Caco-2 (cell line): ENCODE data around the gene CCDC142. TPM values are rescaled to one million over a fixed set of nuclear protein-coding genes. Genes with fewer than 3 reads are reported as not detected.

ENCODE experiments used
- BruUV-seq: library from RNA; stranded (reverse); fragments of 400-500 nt; replicated peaks from 2 replicates; lab custom pipeline; 2021; lab: Mats Ljungman, UMichigan
- CTCF ChIA-PET: fragments of 300-600 bp; sonication (Branson Sonifier 250); formaldehyde crosslinking; loops from one replicate; lab custom pipeline; 2022; ENCODE audit warnings: antibody characterized with exemption; lab: Charles Lee
- POLR2A ChIA-PET: fragments of 300-600 bp; sonication (Branson Sonifier 250); formaldehyde crosslinking; loops from one replicate; lab custom pipeline; 2022; ENCODE audit warnings: antibody characterized with exemption; lab: Charles Lee
- DNase-seq, 2 experiments: peaks; one replicate each; pipeline versions ENCODE4 v3.0.0 to v3.0.0-alpha.2; 2020 to 2022
- H3K27me3 ChIP-seq: replicated peaks from 2 replicates; pipeline ENCODE4 v1.6.0; 2011; ENCODE audit warnings: low read length; ENCODE audit not compliant: control insufficient read depth, insufficient read depth
- H3K36me3 ChIP-seq: 2 replicates; pipeline ENCODE4 v1.5.1; 2011; ENCODE audit warnings: low read length; ENCODE audit not compliant: control insufficient read depth, insufficient read depth
- H3K4me1 ChIP-seq: fragments of 250-450 bp; sonication (Bioruptor Pico); 2 replicates; pipeline ENCODE4 v1.5.1; 2020; ENCODE audit warnings: mild to moderate bottlenecking
- H3K4me3 ChIP-seq: 2 replicates; pipeline ENCODE4 v1.5.1; 2011; ENCODE audit warnings: low read depth, mild to moderate bottlenecking, control low read depth, low read length
- H3K9me3 ChIP-seq: fragments of 250-450 bp; sonication (Bioruptor Pico); 2 replicates; pipeline ENCODE4 v1.5.1; 2020; ENCODE audit warnings: mild to moderate bottlenecking, moderate library complexity
- H3K27ac Mint-ChIP-seq: one replicate; pipeline ENCODE4 v1.8.0; 2022; ENCODE audit warnings: mixed read lengths; ENCODE audit not compliant: unreplicated experiment
- H3K27me3 Mint-ChIP-seq: one replicate; pipeline ENCODE4 v1.8.0; 2022; ENCODE audit warnings: mixed read lengths; ENCODE audit not compliant: insufficient read depth, unreplicated experiment
- H3K36me3 Mint-ChIP-seq: one replicate; pipeline ENCODE4 v1.8.0; 2022; ENCODE audit warnings: mild to moderate bottlenecking, mixed read lengths; ENCODE audit not compliant: insufficient read depth, unreplicated experiment
- H3K4me1 Mint-ChIP-seq: one replicate; pipeline ENCODE4 v1.8.0; 2022; ENCODE audit warnings: low read depth, mixed read lengths; ENCODE audit not compliant: unreplicated experiment
- H3K4me3 Mint-ChIP-seq: one replicate; pipeline ENCODE4 v1.8.0; 2022; ENCODE audit warnings: mild to moderate bottlenecking, moderate library complexity, mixed read lengths; ENCODE audit not compliant: unreplicated experiment
- H3K9me3 Mint-ChIP-seq: one replicate; pipeline ENCODE4 v1.8.0; 2022; ENCODE audit warnings: mixed read lengths; ENCODE audit not compliant: unreplicated experiment
- intact Hi-C: fragments of 100-400 bp; cut with micrococcal nuclease; formaldehyde crosslinking; loops from one replicate; pipeline ENCODE4 v1.10.0; 2022; ENCODE audit not compliant: unreplicated experiment
- total RNA-seq: library from RNA; stranded (reverse); gene quantifications from 2 replicates; pipeline ENCODE4 v1.2.3, GENCODE V29; 2022
- TF ChIP-seq, protein P1 (sequence below), 2 experiments: fragments of 200-600 bp in 1 of 2; IDR thresholded peaks; 1 replicate in 1 of 2; 2 replicates in 1 of 2; pipeline versions ENCODE4 v1.5.1 to v1.8.0; 2011 to 2022; ENCODE audit warnings: antibody characterized with exemption in 1 of 2, control low read depth in 1 of 2, inconsistent platforms in 1 of 2, low read depth in 1 of 2, low read length in 1 of 2, mild to moderate bottlenecking in 1 of 2, moderate library complexity in 1 of 2; ENCODE audit not compliant: insufficient read depth in 1 of 2, severe bottlenecking in 1 of 2, unreplicated experiment in 1 of 2

CCDC142 gene
- total RNA-seq, 1 experiment from 2014 or later: 39.0 TPM

DNA sequence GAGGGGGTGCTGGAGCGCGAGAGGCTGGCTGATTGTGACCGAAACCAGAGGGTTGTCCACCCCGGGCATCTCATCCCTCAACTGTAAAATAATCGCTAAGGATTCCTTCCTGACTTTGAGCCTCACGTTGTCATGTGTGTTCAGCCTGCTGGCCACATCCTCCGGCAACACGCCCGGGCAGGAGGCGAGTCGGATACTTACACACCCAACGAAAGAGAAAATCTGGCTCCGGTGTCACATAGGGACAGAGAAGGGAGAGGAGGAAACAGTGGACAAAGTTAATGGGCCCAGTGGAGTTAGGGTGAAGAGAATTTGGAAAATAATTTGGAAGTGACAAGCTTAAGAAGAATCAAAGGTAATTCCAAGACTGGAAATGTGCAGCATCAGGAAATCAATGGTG lies 33.9 kb upstream of the CCDC142 start:
- Mint-ChIP-seq H3K36me3 (no peaks in the 10 kb centered on the region), H3K4me1 (no peaks in the 10 kb centered on the region), H3K27ac (peak overlapping the region; percentile 2), H3K9me3 (no peaks in the 10 kb centered on the region), H3K27me3 (peaks cover 8% of the 10 kb centered on the region), H3K4me3 (peak overlapping the region; percentile 72)
- Histone ChIP-seq H3K36me3 (no peaks in the 10 kb centered on the region), H3K27me3 (no peaks in the 10 kb centered on the region), H3K4me1 (no peaks in the 10 kb centered on the region), H3K9me3 (no peaks in the 10 kb centered on the region), H3K4me3 (peak overlapping the region; percentile 60)
- POLR2A ChIA-PET: interaction anchor here (0.8 to 1.1 kb wide), 2 partner anchors 13 to 21 kb away, joined by 3 to 5 read pairs; partner anchors contain the start of gene HTRA2
- CTCF ChIA-PET: interaction anchor here (0.9 to 1.0 kb wide), 2 partner anchors 13 to 34 kb away, joined by 3 read pairs; partner anchors contain the start of genes CCDC142 and TTC31
- TSS peak; percentile 41 for BruUV-seq
- DNase-seq: no peak
- intact Hi-C loops: loop anchor here (1.0 kb wide), 1 partner anchor 13 kb away; the partner anchor contains the start of genes AUP1 and HTRA2
- TF ChIP-seq, protein P1, sequence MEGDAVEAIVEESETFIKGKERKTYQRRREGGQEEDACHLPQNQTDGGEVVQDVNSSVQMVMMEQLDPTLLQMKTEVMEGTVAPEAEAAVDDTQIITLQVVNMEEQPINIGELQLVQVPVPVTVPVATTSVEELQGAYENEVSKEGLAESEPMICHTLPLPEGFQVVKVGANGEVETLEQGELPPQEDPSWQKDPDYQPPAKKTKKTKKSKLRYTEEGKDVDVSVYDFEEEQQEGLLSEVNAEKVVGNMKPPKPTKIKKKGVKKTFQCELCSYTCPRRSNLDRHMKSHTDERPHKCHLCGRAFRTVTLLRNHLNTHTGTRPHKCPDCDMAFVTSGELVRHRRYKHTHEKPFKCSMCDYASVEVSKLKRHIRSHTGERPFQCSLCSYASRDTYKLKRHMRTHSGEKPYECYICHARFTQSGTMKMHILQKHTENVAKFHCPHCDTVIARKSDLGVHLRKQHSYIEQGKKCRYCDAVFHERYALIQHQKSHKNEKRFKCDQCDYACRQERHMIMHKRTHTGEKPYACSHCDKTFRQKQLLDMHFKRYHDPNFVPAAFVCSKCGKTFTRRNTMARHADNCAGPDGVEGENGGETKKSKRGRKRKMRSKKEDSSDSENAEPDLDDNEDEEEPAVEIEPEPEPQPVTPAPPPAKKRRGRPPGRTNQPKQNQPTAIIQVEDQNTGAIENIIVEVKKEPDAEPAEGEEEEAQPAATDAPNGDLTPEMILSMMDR (IDR thresholded peaks at IDR 0.05; ENCODE audit: insufficient read depth in 1 of 2, low read depth in 1 of 2, low read length in 1 of 2, severe bottlenecking in 1 of 2, unreplicated experiment in 1 of 2): no peak

DNA sequence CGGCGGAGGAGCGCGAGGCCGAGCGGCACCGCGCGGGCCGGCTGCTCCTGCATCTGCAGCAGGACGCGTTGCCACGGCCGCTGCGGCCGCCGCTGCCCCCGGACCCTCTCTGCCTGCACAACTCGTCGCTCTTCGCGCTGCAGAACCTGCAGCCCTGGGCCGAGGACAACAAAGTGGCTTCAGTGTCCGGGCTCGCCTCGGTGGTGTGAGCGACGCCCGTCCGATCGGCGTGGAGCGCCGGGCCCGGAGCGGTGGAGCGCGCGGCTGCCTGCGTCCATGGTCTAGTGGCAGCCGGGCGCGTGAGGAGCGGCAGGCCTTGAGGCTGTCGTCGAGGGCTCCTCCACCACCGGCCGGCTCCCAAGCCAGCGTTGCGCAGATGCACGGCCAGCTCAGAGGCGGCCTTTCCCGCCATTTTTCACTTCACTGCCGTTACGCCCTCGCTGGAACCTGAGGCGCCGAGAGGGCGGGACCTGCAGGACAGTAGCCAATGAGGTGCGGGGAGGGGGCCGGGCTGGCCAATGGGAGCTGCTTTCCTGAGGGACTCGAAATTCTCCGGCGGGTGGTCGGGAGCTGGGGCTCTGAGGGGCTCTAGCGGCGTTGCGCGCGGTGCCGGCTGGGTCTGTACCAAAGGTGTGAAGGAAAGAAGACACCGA lies 33.3 kb upstream of the CCDC142 start:
- Mint-ChIP-seq H3K4me1 (no peaks in the 10 kb centered on the region), H3K4me3 (peak overlapping the region; percentile 72), H3K27ac (peak overlapping the region; percentile 2), H3K36me3 (no peaks in the 10 kb centered on the region), H3K9me3 (no peaks in the 10 kb centered on the region), H3K27me3 (peaks cover 8% of the 10 kb centered on the region)
- Histone ChIP-seq H3K27me3 (no peaks in the 10 kb centered on the region), H3K4me3 (peak overlapping the region; percentile 60), H3K4me1 (no peaks in the 10 kb centered on the region), H3K36me3 (no peaks in the 10 kb centered on the region), H3K9me3 (no peaks in the 10 kb centered on the region)
- TF ChIP-seq, protein P1 (IDR thresholded peaks at IDR 0.05; ENCODE audit: insufficient read depth in 1 of 2, low read depth in 1 of 2, low read length in 1 of 2, severe bottlenecking in 1 of 2, unreplicated experiment in 1 of 2): no peak
- CTCF ChIA-PET: interaction anchor here (0.9 to 1.0 kb wide), 2 partner anchors 13 to 34 kb away, joined by 3 read pairs; partner anchors contain the start of genes CCDC142 and TTC31
- no TSS peak for BruUV-seq
- POLR2A ChIA-PET: interaction anchor here (0.8 to 1.1 kb wide), 2 partner anchors 14 to 22 kb away, joined by 3 to 5 read pairs; partner anchors contain the start of gene HTRA2
- peak; percentile 81 to 87 for DNase-seq
- intact Hi-C loops: loop anchor here (1.0 kb wide), 1 partner anchor 13 kb away; the partner anchor contains the start of genes AUP1 and HTRA2

DNA sequence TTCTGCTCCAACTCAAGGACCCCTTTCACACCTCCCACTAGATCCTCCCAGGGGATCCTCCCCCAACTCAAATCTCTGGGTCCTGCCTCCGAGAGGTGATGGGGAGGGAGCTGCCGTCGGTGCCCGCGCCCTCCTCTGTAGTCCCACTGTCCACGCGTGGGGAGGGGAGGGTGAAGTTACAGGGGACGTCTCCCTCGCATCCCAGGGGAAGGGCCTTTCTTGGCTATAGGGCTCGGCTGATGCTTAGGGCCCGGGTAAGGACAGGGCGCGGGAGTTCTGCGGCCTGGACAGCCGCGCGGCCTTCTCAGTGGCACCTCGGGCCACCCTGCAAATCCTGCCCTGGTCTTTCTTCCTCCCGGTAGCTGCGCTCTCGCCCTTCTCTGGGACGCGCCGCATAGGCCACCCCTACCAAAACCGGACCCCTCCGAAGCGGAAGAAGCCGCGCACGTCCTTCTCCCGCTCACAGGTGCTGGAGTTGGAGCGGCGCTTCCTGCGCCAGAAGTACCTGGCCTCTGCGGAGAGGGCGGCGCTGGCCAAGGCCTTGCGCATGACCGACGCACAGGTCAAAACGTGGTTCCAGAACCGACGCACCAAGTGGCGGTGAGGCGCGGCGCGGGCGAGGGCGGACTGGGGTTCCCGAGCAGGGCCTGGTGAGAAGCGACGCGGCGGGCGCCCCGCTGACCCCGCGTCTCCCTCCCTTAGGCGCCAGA lies 32.6 kb upstream of the CCDC142 start:
- Histone ChIP-seq H3K4me1 (no peaks in the 10 kb centered on the region), H3K4me3 (peak overlapping the region; percentile 60), H3K27me3 (no peaks in the 10 kb centered on the region), H3K36me3 (no peaks in the 10 kb centered on the region), H3K9me3 (no peaks in the 10 kb centered on the region)
- CTCF ChIA-PET: interaction anchor here (1.0 kb wide), 1 partner anchor 33 kb away, joined by 3 read pairs; the partner anchor contains the start of genes CCDC142 and TTC31
- TF ChIP-seq, protein P1 (IDR thresholded peaks at IDR 0.05; ENCODE audit: insufficient read depth in 1 of 2, low read depth in 1 of 2, low read length in 1 of 2, severe bottlenecking in 1 of 2, unreplicated experiment in 1 of 2): no peak
- no peaks in the 10 kb centered on the region for H3K9me3 Mint-ChIP-seq
- H3K4me3 Mint-ChIP-seq: peak overlapping the region; percentile 72
- H3K27ac Mint-ChIP-seq: peak overlapping the region; percentile 34
- no TSS peak for BruUV-seq
- intact Hi-C loops: no loop called here
- H3K4me1 Mint-ChIP-seq: no peaks in the 10 kb centered on the region
- H3K27me3 Mint-ChIP-seq: peaks cover 8% of the 10 kb centered on the region
- POLR2A ChIA-PET: interaction anchor here (1.1 kb wide), 1 partner anchor 15 kb away, joined by 5 read pairs; the partner anchor contains the start of gene HTRA2
- peaks cover 4% of the 10 kb centered on the region for H3K36me3 Mint-ChIP-seq
- DNase-seq: peak in 1 of 2 experiments; percentile 50
